NB4 (cell line): ENCODE data around the gene TOP1.
A peak's percentile ranks its signal among the peaks of the same experiment; 100 is the strongest.

Experiments
- DNase-seq: peaks from one replicate; pipeline ENCODE4 v3.0.0; 2010; ENCODE audit warnings: low read depth
- H3K4me3 ChIP-seq: one replicate; pipeline ENCODE4 v1.5.1; 2011; ENCODE audit warnings: mild to moderate bottlenecking, low read depth, low read length, moderate library complexity
- MYC ChIP-seq: IDR thresholded peaks from 2 replicates; pipeline ENCODE4 v1.6.1; 2011; ENCODE audit warnings: low read depth, low read length
- POLR2A ChIP-seq: IDR thresholded peaks from 2 replicates; pipeline ENCODE4 v1.6.1; 2011; ENCODE audit warnings: mild to moderate bottlenecking; ENCODE audit not compliant: insufficient read length; ENCODE audit errors: extremely low read depth
- TF ChIP-seq, protein P1 (sequence below): IDR thresholded peaks from 2 replicates; pipeline ENCODE4 v1.6.1; 2011; ENCODE audit warnings: low read depth, low read length
- TF ChIP-seq, protein P2 (sequence below): IDR thresholded peaks from one replicate; pipeline ENCODE4 v1.5.1; 2012; ENCODE audit warnings: low read depth, low read length

TOP1 gene

GRCh38 chr20:41147767-41148191, 119.2 kb downstream of the TOP1 start:
- TF ChIP-seq, protein P1, sequence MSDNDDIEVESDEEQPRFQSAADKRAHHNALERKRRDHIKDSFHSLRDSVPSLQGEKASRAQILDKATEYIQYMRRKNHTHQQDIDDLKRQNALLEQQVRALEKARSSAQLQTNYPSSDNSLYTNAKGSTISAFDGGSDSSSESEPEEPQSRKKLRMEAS = no peak
- TF ChIP-seq MYC = no peak
- no peak for DNase-seq
- H3K4me3 ChIP-seq = no peak overlapping the region

DNA sequence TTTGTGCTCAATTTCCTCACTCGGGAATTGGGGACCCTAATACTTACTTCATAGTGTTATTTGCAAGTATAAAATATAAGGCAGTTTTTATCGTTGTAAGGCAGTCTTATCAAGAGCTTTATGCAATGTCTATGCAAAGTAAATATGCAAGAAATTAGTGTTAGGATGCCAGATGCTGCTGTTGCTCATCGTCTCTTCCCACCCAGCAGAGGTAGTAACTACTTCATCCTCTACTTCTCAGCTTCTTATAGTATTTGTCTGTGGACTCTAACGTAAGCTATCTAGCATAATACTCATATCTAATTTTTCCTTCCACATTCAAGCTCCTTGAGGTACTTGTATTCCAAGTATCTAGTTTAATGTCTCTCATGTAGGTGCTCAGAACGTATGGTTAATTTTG, 120.3 kb downstream of the TOP1 start:
- TF ChIP-seq MYC = no peak
- TF ChIP-seq, protein P2, sequence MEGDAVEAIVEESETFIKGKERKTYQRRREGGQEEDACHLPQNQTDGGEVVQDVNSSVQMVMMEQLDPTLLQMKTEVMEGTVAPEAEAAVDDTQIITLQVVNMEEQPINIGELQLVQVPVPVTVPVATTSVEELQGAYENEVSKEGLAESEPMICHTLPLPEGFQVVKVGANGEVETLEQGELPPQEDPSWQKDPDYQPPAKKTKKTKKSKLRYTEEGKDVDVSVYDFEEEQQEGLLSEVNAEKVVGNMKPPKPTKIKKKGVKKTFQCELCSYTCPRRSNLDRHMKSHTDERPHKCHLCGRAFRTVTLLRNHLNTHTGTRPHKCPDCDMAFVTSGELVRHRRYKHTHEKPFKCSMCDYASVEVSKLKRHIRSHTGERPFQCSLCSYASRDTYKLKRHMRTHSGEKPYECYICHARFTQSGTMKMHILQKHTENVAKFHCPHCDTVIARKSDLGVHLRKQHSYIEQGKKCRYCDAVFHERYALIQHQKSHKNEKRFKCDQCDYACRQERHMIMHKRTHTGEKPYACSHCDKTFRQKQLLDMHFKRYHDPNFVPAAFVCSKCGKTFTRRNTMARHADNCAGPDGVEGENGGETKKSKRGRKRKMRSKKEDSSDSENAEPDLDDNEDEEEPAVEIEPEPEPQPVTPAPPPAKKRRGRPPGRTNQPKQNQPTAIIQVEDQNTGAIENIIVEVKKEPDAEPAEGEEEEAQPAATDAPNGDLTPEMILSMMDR = no peak
- TF ChIP-seq, protein P1 = no peak
- TF ChIP-seq POLR2A = no peak
- no peak overlapping the region for H3K4me3 ChIP-seq
- no peak for DNase-seq

GRCh38 chr20:41150664-41151063, 122.0 kb downstream of the TOP1 start:
- no peak overlapping the region for H3K4me3 ChIP-seq
- DNase-seq = peak; percentile 39
- TF ChIP-seq MYC = no peak
- no peak for TF ChIP-seq POLR2A
- TF ChIP-seq, protein P1 = no peak
- TF ChIP-seq, protein P2 = no peak

DNA sequence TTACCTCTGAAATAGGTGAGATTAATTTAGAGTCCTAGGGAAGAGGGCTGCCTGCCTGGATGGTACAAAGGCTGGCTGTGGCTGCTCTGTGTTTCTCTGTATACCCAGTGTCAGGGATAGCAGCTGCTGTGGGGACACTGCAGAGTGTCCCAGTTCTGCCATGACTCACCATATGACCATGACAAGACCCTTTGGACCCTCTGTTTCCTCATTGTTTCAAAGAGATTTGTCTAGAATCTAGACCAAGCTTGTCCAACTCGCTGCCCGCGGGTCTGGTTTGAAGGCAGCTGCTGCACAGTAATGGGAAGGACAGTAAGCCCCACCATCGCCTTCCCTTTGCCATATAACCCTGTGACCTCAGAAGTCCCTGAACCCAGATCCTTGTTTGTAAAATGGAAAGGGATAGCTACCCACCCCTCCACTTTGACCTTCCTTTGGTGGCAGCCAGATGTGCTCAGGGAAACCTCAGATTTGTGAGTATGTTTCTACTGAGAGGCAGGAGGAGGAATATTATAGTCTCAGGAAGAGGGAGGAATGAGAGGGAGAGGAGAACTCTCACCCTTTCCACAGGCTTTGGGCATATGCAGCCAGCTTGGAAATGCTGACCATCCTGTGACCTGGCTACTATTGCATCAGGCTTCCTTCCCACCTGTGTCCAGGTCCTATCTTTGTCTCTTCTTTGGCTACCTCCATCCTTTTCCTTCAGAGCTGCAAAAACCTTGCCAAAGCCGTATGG, 122.7 kb downstream of the TOP1 start:
- H3K4me3 ChIP-seq = no peak overlapping the region
- no peak for DNase-seq
- TF ChIP-seq, protein P1 = no peak
- TF ChIP-seq, protein P2 = no peak
- TF ChIP-seq MYC (no peak), POLR2A (no peak)

DNA sequence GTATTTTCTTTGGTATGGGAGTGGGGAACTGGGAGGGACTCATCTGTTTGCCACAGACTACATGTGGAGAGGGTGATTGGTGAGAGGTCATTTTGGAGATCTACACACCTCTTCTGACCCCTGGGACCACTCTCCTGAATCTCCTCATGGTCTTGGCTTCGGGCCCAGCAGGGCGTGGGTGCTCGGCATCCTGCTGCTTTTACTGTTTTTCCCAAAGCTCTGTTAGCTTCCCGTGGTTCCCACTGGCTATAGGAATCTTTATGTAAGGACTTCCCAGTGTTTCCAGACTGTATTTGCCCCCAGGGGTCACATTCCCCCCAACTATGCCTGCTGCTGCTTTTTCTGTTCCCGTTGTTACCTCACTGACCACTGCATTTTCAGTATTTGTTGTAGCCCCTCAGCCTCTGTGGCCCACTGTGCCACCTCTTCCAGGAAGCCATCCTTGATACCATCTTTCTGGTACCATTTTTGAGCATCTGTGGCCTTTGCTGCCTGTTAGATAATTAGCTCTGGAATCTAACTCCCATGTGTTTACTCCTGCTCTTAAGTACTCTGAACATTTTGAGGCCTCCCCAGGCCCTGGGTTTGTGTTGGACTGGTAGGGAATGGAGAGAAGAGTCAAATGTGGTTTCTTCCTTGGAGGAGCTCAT, 123.6 kb downstream of the TOP1 start:
- H3K4me3 ChIP-seq = no peak overlapping the region
- no peak for DNase-seq
- TF ChIP-seq, protein P1 = no peak
- TF ChIP-seq POLR2A (no peak), MYC (no peak)

- TF ChIP-seq, protein P1 = no peak
- TF ChIP-seq POLR2A = no peak
- TF ChIP-seq, protein P2 = no peak
- peak; percentile 27 for DNase-seq
- no peak overlapping the region for H3K4me3 ChIP-seq
Observed at GRCh38 chr20:41154436-41155176, 126.0 kb downstream of the TOP1 start.
